Keratinocyte (primary cell): Measurements from ENCODE around the gene MROH7. TPM values are rescaled to one million over a fixed set of nuclear protein-coding genes. Genes with fewer than 3 reads are reported as not detected.

Experiments used
- DNase-seq: peaks from one replicate; pipeline ENCODE4 v3.0.0-alpha.2; 2011; ENCODE audit warnings: low read depth, missing footprints, low spot score
- FAIRE-seq: peaks from 2 replicates; lab custom pipeline; 2011; peaks lifted over from hg19 to GRCh38; lab: Jason Lieb, UNC
- H2AFZ ChIP-seq: 2 replicates; pipeline ENCODE4 v1.6.0; 2012; ENCODE audit warnings: low read length, control low read depth, inconsistent platforms; ENCODE audit not compliant: control insufficient read depth
- H3K27ac ChIP-seq: 2 replicates; pipeline ENCODE4 v1.5.1; 2011; ENCODE audit warnings: low read length; ENCODE audit not compliant: control insufficient read depth, insufficient read depth
- H3K27me3 ChIP-seq: 3 replicates; pipeline ENCODE4 v1.6.0; 2011; ENCODE audit warnings: low read length; ENCODE audit not compliant: control insufficient read depth, insufficient read depth; ENCODE audit errors: extremely low read depth
- H3K36me3 ChIP-seq, 2 experiments: 2 replicates in 1 of 2; 3 replicates in 1 of 2; pipeline ENCODE4 v1.5.1; 2011; ENCODE audit warnings: low read length in 2 of 2, mild to moderate bottlenecking in 1 of 2; ENCODE audit not compliant: control insufficient read depth in 2 of 2, insufficient read depth in 2 of 2; ENCODE audit errors: extremely low read depth in 1 of 2
- H3K4me1 ChIP-seq: 3 replicates; pipeline ENCODE4 v1.5.1; 2011; ENCODE audit warnings: low read length; ENCODE audit not compliant: control insufficient read depth, insufficient read depth; ENCODE audit errors: extremely low read depth
- H3K4me2 ChIP-seq: 3 replicates; pipeline ENCODE4 v1.6.0; 2011; ENCODE audit warnings: low read depth, low read length; ENCODE audit not compliant: control insufficient read depth, insufficient read depth; ENCODE audit errors: extremely low read depth
- H3K4me3 ChIP-seq, 3 experiments: fragments of 200-600 bp in 1 of 3; sonication (generic) in 1 of 3; 2 replicates in 2 of 3; 3 replicates in 1 of 3; pipeline ENCODE4 v1.5.1; 2011 to 2016; ENCODE audit warnings: low read length in 3 of 3, mild to moderate bottlenecking in 3 of 3, control low read depth in 2 of 3, inconsistent platforms in 1 of 3, low read depth in 1 of 3, mixed read lengths in 1 of 3, mixed run types in 1 of 3, moderate library complexity in 1 of 3; ENCODE audit not compliant: control insufficient read depth in 2 of 3, insufficient read depth in 2 of 3; ENCODE audit errors: extremely low read depth in 1 of 3
- H3K79me2 ChIP-seq: 2 replicates; pipeline ENCODE4 v1.6.0; 2012; ENCODE audit warnings: low read length; ENCODE audit not compliant: control insufficient read depth, insufficient read depth
- H3K9ac ChIP-seq: 3 replicates; pipeline ENCODE4 v1.6.0; 2011; ENCODE audit warnings: low read length; ENCODE audit not compliant: control insufficient read depth, insufficient read depth; ENCODE audit errors: extremely low read depth
- H3K9me1 ChIP-seq: 3 replicates; pipeline ENCODE4 v1.6.0; 2011; ENCODE audit warnings: low read length; ENCODE audit not compliant: control insufficient read depth, insufficient read depth; ENCODE audit errors: extremely low read depth
- H3K9me3 ChIP-seq: 2 replicates; pipeline ENCODE4 v1.5.1; 2012; ENCODE audit warnings: low read depth, low read length; ENCODE audit not compliant: control insufficient read depth
- H4K20me1 ChIP-seq: 3 replicates; pipeline ENCODE4 v1.6.0; 2011; ENCODE audit warnings: low read length; ENCODE audit not compliant: control insufficient read depth, insufficient read depth; ENCODE audit errors: extremely low read depth
- CTCF ChIP-seq, 3 experiments: IDR thresholded peaks in 1 of 3; conservative IDR thresholded peaks in 1 of 3; optimal IDR thresholded peaks in 1 of 3; 2 replicates in 2 of 3; 3 replicates in 1 of 3; pipeline versions ENCODE3 to v1.5.1; 2011; ENCODE audit warnings: low read length in 3 of 3, mild to moderate bottlenecking in 3 of 3, moderate library complexity in 2 of 3, control low read depth in 1 of 3, inconsistent platforms in 1 of 3; ENCODE audit not compliant: insufficient read depth in 2 of 3; ENCODE audit errors: extremely low read depth in 1 of 3
- EZH2 ChIP-seq: IDR thresholded peaks from one replicate; pipeline ENCODE4 v1.6.1; 2012; ENCODE audit warnings: inconsistent platforms, mild to moderate bottlenecking, low read length, moderate library complexity
- dilution Hi-C: fragments of 300-500 bp; cut with MboI; formaldehyde crosslinking; loops from one replicate; pipeline ENCODE4 v1.7.0; 2020; ENCODE audit warnings: low sequenced_read_pairs; ENCODE audit not compliant: extremely low pct_ligation_motif_present
- polyA plus RNA-seq, 5 experiments: library from polyadenylated mRNA; depleted of rRNA in 3 of 5; stranded (reverse) in 3 of 5; stranded (forward) in 1 of 5; unstranded in 1 of 5; fragments of >200 nt; gene quantifications; 1 replicate in 1 of 5; 2 replicates in 3 of 5; 3 replicates in 1 of 5; pipeline versions ENCODE4 v1.2.1 to v1.2.3, GENCODE V29; 2011 to 2012; ENCODE audit warnings: missing spikeins in 2 of 5, low read depth in 1 of 5, low replicate concordance in 1 of 5

MROH7 gene
- polyA plus RNA-seq, 1 donor (not counting 4 experiments of a cell fraction or from before 2014, with no cell fraction given), result not detected

- DNase-seq, result no peak
- no peaks in the 10 kb centered on the region for H3K4me1 ChIP-seq
- H3K36me3 ChIP-seq, result peaks cover 5 to 15% of the 10 kb centered on the region in 2 experiments
- H3K27me3 ChIP-seq, result no peaks in the 10 kb centered on the region
- no peak for TF ChIP-seq EZH2
- TF ChIP-seq CTCF (optimal IDR thresholded peaks at IDR 0.05 in 1 of 3, IDR thresholded peaks at IDR 0.05 in 1 of 3, conservative IDR thresholded peaks at IDR 0.05 in 1 of 3; ENCODE audit: extremely low read depth in 1 of 3, insufficient read depth in 2 of 3, low read length in 3 of 3), result no peak
- no peak overlapping the region for H2AFZ ChIP-seq
- no peaks in the 10 kb centered on the region for H3K9me1 ChIP-seq
- no peak for FAIRE-seq
- dilution Hi-C loops, result no loop called here
- no peaks in the 10 kb centered on the region for H3K9me3 ChIP-seq
- H3K27ac ChIP-seq, result no peak overlapping the region
- H3K4me2 ChIP-seq, result no peak overlapping the region
- H3K9ac ChIP-seq, result no peak overlapping the region
- no peaks in the 10 kb centered on the region for H4K20me1 ChIP-seq
- H3K4me3 ChIP-seq, result no peak overlapping the region
- H3K79me2 ChIP-seq, result no peaks in the 10 kb centered on the region
Observed at GRCh38 chr1:54745864-54746263, 104.3 kb downstream of the MROH7 start.

- no peak overlapping the region for H3K9ac ChIP-seq
- H3K4me3 ChIP-seq, result no peak overlapping the region
- H3K9me1 ChIP-seq, result no peaks in the 10 kb centered on the region
- H3K36me3 ChIP-seq, result peaks cover 2 to 4% of the 10 kb centered on the region in 2 experiments
- no peaks in the 10 kb centered on the region for H3K4me1 ChIP-seq
- DNase-seq (no peak), FAIRE-seq (no peak)
- no peak overlapping the region for H3K4me2 ChIP-seq
- dilution Hi-C loops, result no loop called here
- H3K27ac ChIP-seq, result no peak overlapping the region
- H4K20me1 ChIP-seq, result no peaks in the 10 kb centered on the region
- H2AFZ ChIP-seq, result no peak overlapping the region
- H3K27me3 ChIP-seq, result no peaks in the 10 kb centered on the region
- TF ChIP-seq CTCF (optimal IDR thresholded peaks at IDR 0.05 in 1 of 3, IDR thresholded peaks at IDR 0.05 in 1 of 3, conservative IDR thresholded peaks at IDR 0.05 in 1 of 3; ENCODE audit: extremely low read depth in 1 of 3, insufficient read depth in 2 of 3, low read length in 3 of 3), result no peak
- no peaks in the 10 kb centered on the region for H3K79me2 ChIP-seq
- H3K9me3 ChIP-seq, result no peaks in the 10 kb centered on the region
Observed at GRCh38 chr1:54748094-54748835, 106.7 kb downstream of the MROH7 start.
